Measurements from ENCODE around the gene MIPEP.

MIPEP gene

DNA sequence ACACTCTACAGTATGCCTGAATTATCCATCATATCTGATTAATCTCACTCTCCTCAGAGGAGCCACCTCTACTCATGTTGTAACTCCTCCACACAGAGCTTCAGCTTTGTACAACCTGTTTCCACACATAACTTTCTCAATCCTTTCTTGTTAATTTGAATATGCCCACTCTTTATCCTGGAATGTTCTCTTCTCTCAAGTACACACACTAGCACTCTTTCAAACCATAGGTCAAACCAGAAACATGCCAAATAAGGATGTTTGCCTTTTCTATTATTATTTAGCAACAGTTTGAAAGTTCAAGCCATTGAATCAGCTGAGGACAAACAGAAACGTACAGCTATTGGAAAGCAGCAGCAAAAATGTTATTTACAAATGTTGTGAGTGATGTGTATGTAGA is 110.3 kb downstream of the MIPEP start:
- Histone ChIP-seq H3K27me3 (ENCODE audit: insufficient read depth, poor library complexity, severe bottlenecking) (no peaks in the 10 kb centered on the region), H3K4me3 (replicated peaks; ENCODE audit: insufficient read depth, low read length) (no peak overlapping the region), H3K27ac (replicated peaks) (no peak overlapping the region)
- TF ChIP-seq, protein P1, sequence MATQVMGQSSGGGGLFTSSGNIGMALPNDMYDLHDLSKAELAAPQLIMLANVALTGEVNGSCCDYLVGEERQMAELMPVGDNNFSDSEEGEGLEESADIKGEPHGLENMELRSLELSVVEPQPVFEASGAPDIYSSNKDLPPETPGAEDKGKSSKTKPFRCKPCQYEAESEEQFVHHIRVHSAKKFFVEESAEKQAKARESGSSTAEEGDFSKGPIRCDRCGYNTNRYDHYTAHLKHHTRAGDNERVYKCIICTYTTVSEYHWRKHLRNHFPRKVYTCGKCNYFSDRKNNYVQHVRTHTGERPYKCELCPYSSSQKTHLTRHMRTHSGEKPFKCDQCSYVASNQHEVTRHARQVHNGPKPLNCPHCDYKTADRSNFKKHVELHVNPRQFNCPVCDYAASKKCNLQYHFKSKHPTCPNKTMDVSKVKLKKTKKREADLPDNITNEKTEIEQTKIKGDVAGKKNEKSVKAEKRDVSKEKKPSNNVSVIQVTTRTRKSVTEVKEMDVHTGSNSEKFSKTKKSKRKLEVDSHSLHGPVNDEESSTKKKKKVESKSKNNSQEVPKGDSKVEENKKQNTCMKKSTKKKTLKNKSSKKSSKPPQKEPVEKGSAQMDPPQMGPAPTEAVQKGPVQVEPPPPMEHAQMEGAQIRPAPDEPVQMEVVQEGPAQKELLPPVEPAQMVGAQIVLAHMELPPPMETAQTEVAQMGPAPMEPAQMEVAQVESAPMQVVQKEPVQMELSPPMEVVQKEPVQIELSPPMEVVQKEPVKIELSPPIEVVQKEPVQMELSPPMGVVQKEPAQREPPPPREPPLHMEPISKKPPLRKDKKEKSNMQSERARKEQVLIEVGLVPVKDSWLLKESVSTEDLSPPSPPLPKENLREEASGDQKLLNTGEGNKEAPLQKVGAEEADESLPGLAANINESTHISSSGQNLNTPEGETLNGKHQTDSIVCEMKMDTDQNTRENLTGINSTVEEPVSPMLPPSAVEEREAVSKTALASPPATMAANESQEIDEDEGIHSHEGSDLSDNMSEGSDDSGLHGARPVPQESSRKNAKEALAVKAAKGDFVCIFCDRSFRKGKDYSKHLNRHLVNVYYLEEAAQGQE (IDR thresholded peaks at IDR 0.05; ENCODE audit: insufficient replicate concordance, low read depth): no peak
- TF ChIP-seq SPI1 (IDR thresholded peaks at IDR 0.05; ENCODE audit: borderline replicate concordance, low read depth) (no peak), POLR2AphosphoS5 (IDR thresholded peaks at IDR 0.05; ENCODE audit: low read depth) (no peak), GABPA (IDR thresholded peaks at IDR 0.05; ENCODE audit: low read depth) (no peak)
- TF ChIP-seq, protein P2, sequence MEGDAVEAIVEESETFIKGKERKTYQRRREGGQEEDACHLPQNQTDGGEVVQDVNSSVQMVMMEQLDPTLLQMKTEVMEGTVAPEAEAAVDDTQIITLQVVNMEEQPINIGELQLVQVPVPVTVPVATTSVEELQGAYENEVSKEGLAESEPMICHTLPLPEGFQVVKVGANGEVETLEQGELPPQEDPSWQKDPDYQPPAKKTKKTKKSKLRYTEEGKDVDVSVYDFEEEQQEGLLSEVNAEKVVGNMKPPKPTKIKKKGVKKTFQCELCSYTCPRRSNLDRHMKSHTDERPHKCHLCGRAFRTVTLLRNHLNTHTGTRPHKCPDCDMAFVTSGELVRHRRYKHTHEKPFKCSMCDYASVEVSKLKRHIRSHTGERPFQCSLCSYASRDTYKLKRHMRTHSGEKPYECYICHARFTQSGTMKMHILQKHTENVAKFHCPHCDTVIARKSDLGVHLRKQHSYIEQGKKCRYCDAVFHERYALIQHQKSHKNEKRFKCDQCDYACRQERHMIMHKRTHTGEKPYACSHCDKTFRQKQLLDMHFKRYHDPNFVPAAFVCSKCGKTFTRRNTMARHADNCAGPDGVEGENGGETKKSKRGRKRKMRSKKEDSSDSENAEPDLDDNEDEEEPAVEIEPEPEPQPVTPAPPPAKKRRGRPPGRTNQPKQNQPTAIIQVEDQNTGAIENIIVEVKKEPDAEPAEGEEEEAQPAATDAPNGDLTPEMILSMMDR (IDR thresholded peaks at IDR 0.05; ENCODE audit: insufficient read depth, low read length): no peak
- no peak for DNase-seq (ENCODE audit: low read depth in 1 of 2, low spot score in 1 of 2)

DNA sequence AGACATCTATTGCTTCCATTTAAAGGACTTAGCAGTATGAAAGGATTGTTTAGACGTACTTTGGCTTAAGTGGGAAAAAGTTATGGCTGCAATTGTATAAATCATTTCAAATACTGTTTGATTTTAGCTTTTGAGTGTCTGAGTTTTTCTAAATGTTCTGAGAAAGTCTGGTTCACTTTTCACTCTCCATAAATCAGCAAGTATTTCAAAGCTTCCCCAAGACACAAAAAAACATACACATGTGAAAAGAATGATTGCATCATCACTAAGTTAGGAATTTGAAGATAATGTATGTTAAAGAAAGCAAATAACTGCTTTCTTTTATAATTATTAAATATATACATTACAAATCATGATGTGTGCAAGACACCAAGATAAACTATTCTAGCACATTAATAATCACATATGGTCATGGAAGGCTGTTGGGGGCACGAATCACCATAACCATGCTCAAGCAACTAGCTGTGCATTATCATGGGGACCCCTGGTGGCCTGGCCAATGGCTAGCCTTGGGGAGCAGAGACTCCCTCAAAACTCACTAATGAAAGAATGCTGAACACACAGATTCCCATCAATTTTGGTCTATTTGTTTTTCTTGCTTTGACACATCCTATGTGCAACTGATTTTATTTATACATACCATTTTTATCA is 111.1 kb downstream of the MIPEP start:
- TF ChIP-seq, protein P2 (IDR thresholded peaks at IDR 0.05; ENCODE audit: insufficient read depth, low read length): no peak
- TF ChIP-seq GABPA (IDR thresholded peaks at IDR 0.05; ENCODE audit: low read depth): no peak
- TF ChIP-seq SPI1 (IDR thresholded peaks at IDR 0.05; ENCODE audit: borderline replicate concordance, low read depth): no peak
- no peak for TF ChIP-seq POLR2AphosphoS5 (IDR thresholded peaks at IDR 0.05; ENCODE audit: low read depth)
- TF ChIP-seq, protein P1 (IDR thresholded peaks at IDR 0.05; ENCODE audit: insufficient replicate concordance, low read depth): no peak
- H3K27ac ChIP-seq (replicated peaks): no peak overlapping the region
- DNase-seq (ENCODE audit: low read depth in 1 of 2, low spot score in 1 of 2): no peak
- no peak overlapping the region for H3K4me3 ChIP-seq (replicated peaks; ENCODE audit: insufficient read depth, low read length)
- H3K27me3 ChIP-seq (ENCODE audit: insufficient read depth, poor library complexity, severe bottlenecking): no peaks in the 10 kb centered on the region

DNA sequence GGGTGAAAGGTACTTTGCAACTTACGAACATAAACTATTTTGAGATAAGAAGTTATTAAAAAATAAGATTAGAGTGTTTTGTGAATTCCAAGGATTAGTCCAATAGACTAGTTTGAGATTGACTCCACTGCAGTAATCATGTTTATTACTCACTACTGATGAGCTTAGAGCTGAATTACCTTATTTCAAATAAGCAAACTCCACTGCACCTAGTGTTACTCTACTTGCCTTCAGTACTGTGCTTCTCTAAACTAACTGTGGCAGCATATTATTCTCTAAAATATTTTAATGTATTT is 111.7 kb downstream of the MIPEP start:
- no peak overlapping the region for H3K27ac ChIP-seq (replicated peaks)
- no peaks in the 10 kb centered on the region for H3K27me3 ChIP-seq (ENCODE audit: insufficient read depth, poor library complexity, severe bottlenecking)
- no peak overlapping the region for H3K4me3 ChIP-seq (replicated peaks; ENCODE audit: insufficient read depth, low read length)
- TF ChIP-seq GABPA (IDR thresholded peaks at IDR 0.05; ENCODE audit: low read depth): no peak
- TF ChIP-seq, protein P1 (IDR thresholded peaks at IDR 0.05; ENCODE audit: insufficient replicate concordance, low read depth): no peak
- no peak for TF ChIP-seq SPI1 (IDR thresholded peaks at IDR 0.05; ENCODE audit: borderline replicate concordance, low read depth)
- TF ChIP-seq POLR2AphosphoS5 (IDR thresholded peaks at IDR 0.05; ENCODE audit: low read depth): no peak
- TF ChIP-seq, protein P2 (IDR thresholded peaks at IDR 0.05; ENCODE audit: insufficient read depth, low read length): no peak
- DNase-seq (ENCODE audit: low read depth in 1 of 2, low spot score in 1 of 2): no peak

All from HL-60 (cell line).